K562 (cell line): Measurements from ENCODE around the gene NEU1. TPM values are rescaled to one million over a fixed set of nuclear protein-coding genes. Genes with fewer than 3 reads are reported as not detected.
A peak's percentile ranks its signal among the peaks of the same experiment; 100 is the strongest.

Experiments used
- C11orf30 ChIP-seq: fragments of 450-650 bp; IDR thresholded peaks from 2 replicates; pipeline ENCODE4 v1.6.1; 2016; ENCODE audit warnings: low read depth, mild to moderate bottlenecking
- CEBPG ChIP-seq, 3 experiments: fragments of 200-800 bp in 1 of 3; sonication (Bioruptor generic) in 1 of 3; sonication (generic) in 1 of 3; formaldehyde crosslinking in 1 of 3; IDR thresholded peaks in 2 of 3; conservative IDR thresholded peaks in 1 of 3; 2 replicates each; pipeline versions ENCODE4 v1.6.1 to v1.8.0; 2016 to 2022; ENCODE audit warnings: missing compliant biosample characterization in 2 of 3, missing genetic modification characterization in 2 of 3, mild to moderate bottlenecking in 1 of 3, missing genetic modification reagents in 1 of 3
- ELF4 ChIP-seq: fragments of 450-650 bp; formaldehyde crosslinking; IDR thresholded peaks from 2 replicates; pipeline ENCODE4 v1.4.0; 2022; ENCODE audit warnings: missing genetic modification characterization
- GTF2A2 ChIP-seq: IDR thresholded peaks from 2 replicates; pipeline ENCODE4 v1.6.1; 2016; ENCODE audit warnings: mild to moderate bottlenecking, missing genetic modification characterization, missing compliant biosample characterization
- L3MBTL2 ChIP-seq: fragments of 450-650 bp; IDR thresholded peaks from 2 replicates; pipeline ENCODE4 v1.6.1; 2016; ENCODE audit warnings: mild to moderate bottlenecking, moderate library complexity
- MTA1 ChIP-seq: fragments of 450-650 bp; IDR thresholded peaks from 2 replicates; pipeline ENCODE4 v1.6.1; 2017; ENCODE audit warnings: borderline replicate concordance
- NKRF ChIP-seq: fragments of 450-650 bp; IDR thresholded peaks from 2 replicates; pipeline ENCODE4 v1.6.1; 2016; ENCODE audit warnings: borderline replicate concordance
- PCBP1 ChIP-seq: fragments of 200-400 bp; formaldehyde crosslinking; IDR thresholded peaks from 2 replicates; pipeline ENCODE4 v1.6.1; 2018; ENCODE audit warnings: mild to moderate bottlenecking, low read depth, low read length; ENCODE audit not compliant: poor library complexity, severe bottlenecking
- PHB ChIP-seq: fragments of 250-450 bp; sonication (Bioruptor Pico); IDR thresholded peaks from 2 replicates; pipeline ENCODE4 v1.5.0; 2021
- RERE ChIP-seq: sonication (generic); formaldehyde crosslinking; IDR thresholded peaks from 2 replicates; pipeline ENCODE4 v1.8.0; 2023; ENCODE audit warnings: missing genetic modification reagents, mild to moderate bottlenecking, borderline replicate concordance
- ZBTB11 ChIP-seq, 3 experiments: fragments of 200-800 bp in 1 of 3; fragments of 250-450 bp in 1 of 3; fragments of 450-650 bp in 1 of 3; sonication (Bioruptor Pico) in 1 of 3; sonication (Bioruptor generic) in 1 of 3; formaldehyde crosslinking in 1 of 3; IDR thresholded peaks; 2 replicates each; pipeline versions ENCODE4 v1.6.1 to v1.8.0; 2016 to 2022; ENCODE audit warnings: mild to moderate bottlenecking in 2 of 3, missing genetic modification characterization in 2 of 3, missing compliant biosample characterization in 1 of 3, moderate library complexity in 1 of 3
- ZBTB33 ChIP-seq: sonication (generic); formaldehyde crosslinking; IDR thresholded peaks from 2 replicates; pipeline ENCODE4 v1.8.1; 2023; ENCODE audit warnings: mild to moderate bottlenecking, missing genetic modification reagents
- ZNF436 ChIP-seq: fragments of 250-450, 450-650 bp; sonication (Bioruptor Pico); formaldehyde crosslinking; IDR thresholded peaks from 2 replicates; pipeline ENCODE4 v1.7.0; 2020; ENCODE audit warnings: mild to moderate bottlenecking
- polyA plus RNA-seq, 8 experiments: library from polyadenylated mRNA; depleted of rRNA in 4 of 8; stranded (reverse) in 5 of 8; unstranded in 3 of 8; fragments of >200 nt; fragmentation: Nextera tagmentation in 2 of 8; fragmentation: Illumina TruSeq in 1 of 8; extraction: Ambion mirVana in 2 of 8; extraction: Trizol in 1 of 8; gene quantifications; 2 replicates each; pipeline versions ENCODE4 v1.2.1 to v1.2.3, GENCODE V29; 2011 to 2014; ENCODE audit warnings: inconsistent platforms in 1 of 8, missing spikeins in 1 of 8
- total RNA-seq, 7 experiments: library from RNA; depleted of rRNA in 6 of 7; stranded (reverse); fragments of >200 nt in 6 of 7; fragmentation: Illumina TruSeq in 2 of 7; extraction: Trizol in 2 of 7; gene quantifications; 2 replicates each; pipeline versions ENCODE4 v1.2.1 to v1.2.3, GENCODE V29; 2011 to 2021; ENCODE audit warnings: low replicate concordance in 1 of 7

Gene NEU1
- total and polyA plus RNA-seq, 9 of the 15 experiments (the other 6 are each of a cell fraction or from before 2014, with no cell fraction given): 14.8 to 67.8 (median 51.0) TPM

GRCh38 chr6:31907158-31907813 lies 44.7 kb upstream of the NEU1 start (continued):
- TF ChIP-seq RERE: no peak
- no peak for TF ChIP-seq MTA1
- no peak for TF ChIP-seq L3MBTL2
- TF ChIP-seq ELF4 (CRISPR knock-in tag): no peak
- TF ChIP-seq ZBTB33 (CRISPR knock-in tag): 0 out of 2 replicates have a peak, but pooled peaks have one; percentile 47
- no peak for TF ChIP-seq ZBTB11 (CRISPR knock-in tag; IDR thresholded peaks at IDR 0.05)
- no peak for TF ChIP-seq PHB
- TF ChIP-seq CEBPG (CRISPR knock-in tag; IDR thresholded peaks at IDR 0.05): peak; percentile 74
- TF ChIP-seq CEBPG (tag; conservative IDR thresholded peaks at IDR 0.05 in 1 of 2, IDR thresholded peaks at IDR 0.05 in 1 of 2): peak; percentile 76 to 77
- peak; percentile 58; the same call in 1 of the 2 replicates for TF ChIP-seq C11orf30
- TF ChIP-seq NKRF: no peak
- TF ChIP-seq PCBP1: no peak
- TF ChIP-seq ZNF436 (CRISPR knock-in tag): no peak
- TF ChIP-seq GTF2A2 (tag): no peak
